Kidney (tissue), 14 donors: ENCODE measurements around the gene CACNA1F. TPM values are rescaled to one million over a fixed set of nuclear protein-coding genes. Genes with fewer than 3 reads are reported as not detected.

Experiments used
- DNase-seq, 5 donors: peaks; one replicate each; pipeline ENCODE4 v3.0.0-alpha.2; 2013 to 2020
- FAIRE-seq: peaks from 2 replicates; lab custom pipeline; 2012; peaks lifted over from hg19 to GRCh38; lab: Jason Lieb, UNC
- H3K27ac ChIP-seq, 2 donors: one replicate each; pipeline ENCODE4 v1.7.0; 2013; ENCODE audit warnings: low read depth in 2 of 2, low read length in 2 of 2, inconsistent platforms in 1 of 2
- H3K27me3 ChIP-seq: one replicate; pipeline ENCODE4 v1.7.1; 2013; ENCODE audit warnings: low read length, inconsistent platforms; ENCODE audit not compliant: control insufficient read depth, insufficient read depth
- H3K36me3 ChIP-seq, 3 donors: one replicate each; pipeline versions ENCODE4 v1.7.0 to v1.7.1; 2013; ENCODE audit warnings: low read length in 3 of 3, control low read depth in 1 of 3, inconsistent platforms in 1 of 3; ENCODE audit not compliant: insufficient read depth in 3 of 3, control insufficient read depth in 2 of 3
- H3K4me1 ChIP-seq, 3 donors: one replicate each; pipeline versions ENCODE4 v1.7.0 to v1.7.1; 2013; ENCODE audit warnings: low read length in 3 of 3, inconsistent platforms in 1 of 3, low read depth in 1 of 3; ENCODE audit not compliant: control insufficient read depth in 2 of 3, insufficient read depth in 2 of 3
- H3K4me3 ChIP-seq, 3 donors: one replicate each; pipeline versions ENCODE4 v1.7.0 to v1.8.1; 2013; ENCODE audit warnings: low read length in 3 of 3, control low read depth in 1 of 3, inconsistent platforms in 1 of 3
- H3K9ac ChIP-seq, 3 donors: one replicate each; pipeline versions ENCODE4 v1.7.0 to v1.7.1; 2013; ENCODE audit warnings: low read length in 3 of 3, control low read depth in 1 of 3, inconsistent platforms in 1 of 3
- H3K9me3 ChIP-seq, 3 donors: one replicate each; pipeline versions ENCODE4 v1.7.0 to v1.7.1; 2013; ENCODE audit warnings: low read length in 3 of 3, control low read depth in 1 of 3, inconsistent platforms in 1 of 3; ENCODE audit not compliant: control insufficient read depth in 2 of 3, insufficient read depth in 1 of 3
- intact Hi-C: fragments of 100-400 bp; cut with DNase I; formaldehyde crosslinking; loops from one replicate; pipeline ENCODE4 v1.11.1; 2022
- polyA plus RNA-seq: library from polyadenylated mRNA; stranded (reverse); fragments of 350-450 nt; fragmentation: Illumina TruSeq; extraction: RNeasy Lipid Tissue Mini Kit (QIAGEN cat#74804); gene quantifications from one replicate; pipeline ENCODE4 v1.2.3, GENCODE V29; 2014; ENCODE audit warnings: low read depth, low replicate concordance; ENCODE audit not compliant: insufficient read depth
- total RNA-seq: library from RNA; stranded (reverse); fragmentation: NEBNext Ultra II Directional; extraction: Animal tissue kit (Norgen Biotek cat#: 25700); gene quantifications from one replicate; pipeline ENCODE4 v1.2.1, GENCODE V29; 2021
- TF ChIP-seq, protein P1 (sequence below): IDR thresholded peaks from 3 replicates; pipeline ENCODE4 v1.5.1; 2012; ENCODE audit warnings: mild to moderate bottlenecking, moderate library complexity, borderline replicate concordance; ENCODE audit not compliant: insufficient read depth; ENCODE audit errors: extremely low read depth
- donor health status: control.
- donor health status: control.
- donor health status: control.
- donor health status: control.
- donor health status: control.
- donor health status: DM: yes; HTN: yes; CAD: no.
- donor health status: Normal renal cell carcinoma (clear cell type).

CACNA1F gene
- total and polyA plus RNA-seq, 2 donors from 2014 or later: 0.15 to 0.25 TPM

DNA sequence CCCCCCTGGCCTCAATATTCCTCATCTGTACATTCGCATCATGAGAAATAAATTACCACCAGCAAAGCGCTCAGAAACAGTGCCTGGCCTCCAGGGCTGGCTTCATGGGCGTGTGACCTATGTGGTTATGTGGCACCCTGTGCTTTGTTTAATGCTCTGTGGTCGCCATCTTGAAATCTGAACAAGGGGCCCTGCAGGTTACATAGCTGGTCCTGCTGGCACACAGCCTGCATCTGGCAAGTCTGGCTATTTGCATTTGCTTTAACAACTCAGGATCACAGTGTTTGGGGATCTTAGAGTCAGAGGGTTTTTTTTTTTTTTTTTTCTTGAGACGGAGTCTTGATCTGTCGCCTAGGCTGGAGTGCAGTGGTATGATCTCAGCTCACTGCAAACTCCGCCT is 21.5 kb upstream of the CACNA1F start:
- DNase-seq (peak in 1 of 5 donors; percentile 7), FAIRE-seq (no peak)

DNA sequence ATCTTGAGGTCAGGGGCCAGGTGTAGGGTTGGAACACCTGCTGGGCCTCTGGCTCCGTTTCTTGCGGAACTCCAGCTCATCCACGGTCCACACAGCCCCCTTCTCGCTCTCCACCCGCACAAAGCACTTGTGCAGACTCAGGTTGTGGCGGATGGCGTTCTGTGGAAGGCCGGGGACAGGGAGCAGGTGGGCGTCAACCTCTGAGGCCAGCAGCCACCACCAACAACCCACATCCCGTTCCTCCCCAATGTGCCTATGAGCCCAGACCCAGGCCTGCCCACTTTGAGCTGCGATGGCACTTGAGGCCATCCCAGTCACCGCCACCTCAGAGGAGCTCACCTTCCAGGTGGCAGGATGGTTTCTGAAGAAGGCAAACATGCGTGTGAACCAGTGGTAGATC is 18.2 kb upstream of the CACNA1F start:
- peaks cover 0 to 4% (median 0%) of the 10 kb centered on the region in 3 donors for H3K36me3 ChIP-seq
- FAIRE-seq (no peak), DNase-seq (peak in 1 of 5 donors; percentile 36)
- intact Hi-C loops: no loop called here
- TF ChIP-seq, protein P1, sequence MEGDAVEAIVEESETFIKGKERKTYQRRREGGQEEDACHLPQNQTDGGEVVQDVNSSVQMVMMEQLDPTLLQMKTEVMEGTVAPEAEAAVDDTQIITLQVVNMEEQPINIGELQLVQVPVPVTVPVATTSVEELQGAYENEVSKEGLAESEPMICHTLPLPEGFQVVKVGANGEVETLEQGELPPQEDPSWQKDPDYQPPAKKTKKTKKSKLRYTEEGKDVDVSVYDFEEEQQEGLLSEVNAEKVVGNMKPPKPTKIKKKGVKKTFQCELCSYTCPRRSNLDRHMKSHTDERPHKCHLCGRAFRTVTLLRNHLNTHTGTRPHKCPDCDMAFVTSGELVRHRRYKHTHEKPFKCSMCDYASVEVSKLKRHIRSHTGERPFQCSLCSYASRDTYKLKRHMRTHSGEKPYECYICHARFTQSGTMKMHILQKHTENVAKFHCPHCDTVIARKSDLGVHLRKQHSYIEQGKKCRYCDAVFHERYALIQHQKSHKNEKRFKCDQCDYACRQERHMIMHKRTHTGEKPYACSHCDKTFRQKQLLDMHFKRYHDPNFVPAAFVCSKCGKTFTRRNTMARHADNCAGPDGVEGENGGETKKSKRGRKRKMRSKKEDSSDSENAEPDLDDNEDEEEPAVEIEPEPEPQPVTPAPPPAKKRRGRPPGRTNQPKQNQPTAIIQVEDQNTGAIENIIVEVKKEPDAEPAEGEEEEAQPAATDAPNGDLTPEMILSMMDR: no peak
- no peaks in the 10 kb centered on the region for H3K9me3 ChIP-seq
- H3K27ac ChIP-seq: no peak overlapping the region
- no peak overlapping the region for H3K4me3 ChIP-seq
- no peaks in the 10 kb centered on the region for H3K27me3 ChIP-seq
- no peaks in the 10 kb centered on the region for H3K4me1 ChIP-seq
- no peak overlapping the region for H3K9ac ChIP-seq

More for the DNA sequence above, 21.5 kb upstream of the CACNA1F start:
- Histone ChIP-seq H3K9me3 (no peaks in the 10 kb centered on the region), H3K4me1 (no peaks in the 10 kb centered on the region), H3K27me3 (no peaks in the 10 kb centered on the region), H3K4me3 (no peak overlapping the region), H3K27ac (no peak overlapping the region), H3K36me3 (no peaks in the 10 kb centered on the region), H3K9ac (no peak overlapping the region)
- TF ChIP-seq, protein P1: no peak
- intact Hi-C loops: no loop called here

DNA sequence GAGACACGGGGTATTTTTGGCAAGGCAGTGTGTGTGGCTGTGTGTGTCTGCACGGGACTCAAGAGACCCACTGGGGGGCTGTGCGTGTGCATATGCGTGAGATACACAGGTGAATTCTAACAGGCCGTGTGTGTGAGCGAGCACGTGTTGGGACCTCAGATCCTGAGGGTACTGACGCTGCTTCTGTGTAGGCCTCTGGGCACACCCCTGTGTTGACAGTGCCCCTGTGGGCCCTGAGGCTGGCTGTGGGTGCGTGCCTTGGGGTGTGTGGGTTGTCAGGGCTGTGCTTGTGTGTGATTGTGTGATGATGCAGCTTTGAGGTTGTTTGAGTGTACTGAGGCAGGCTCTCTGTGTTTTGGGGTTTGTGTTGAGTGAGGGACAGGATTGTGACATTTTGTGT is 17.4 kb upstream of the CACNA1F start:
- H3K27ac ChIP-seq: no peak overlapping the region
- TF ChIP-seq, protein P1: no peak
- no peaks in the 10 kb centered on the region for H3K27me3 ChIP-seq
- peaks cover 0 to 4% (median 0%) of the 10 kb centered on the region in 3 donors for H3K36me3 ChIP-seq
- FAIRE-seq (no peak), DNase-seq (peak in 1 of 5 donors; percentile 51)
- no peak overlapping the region for H3K4me3 ChIP-seq
- no peaks in the 10 kb centered on the region for H3K4me1 ChIP-seq
- H3K9me3 ChIP-seq: no peaks in the 10 kb centered on the region
- intact Hi-C loops: no loop called here
- H3K9ac ChIP-seq: no peak overlapping the region

DNA sequence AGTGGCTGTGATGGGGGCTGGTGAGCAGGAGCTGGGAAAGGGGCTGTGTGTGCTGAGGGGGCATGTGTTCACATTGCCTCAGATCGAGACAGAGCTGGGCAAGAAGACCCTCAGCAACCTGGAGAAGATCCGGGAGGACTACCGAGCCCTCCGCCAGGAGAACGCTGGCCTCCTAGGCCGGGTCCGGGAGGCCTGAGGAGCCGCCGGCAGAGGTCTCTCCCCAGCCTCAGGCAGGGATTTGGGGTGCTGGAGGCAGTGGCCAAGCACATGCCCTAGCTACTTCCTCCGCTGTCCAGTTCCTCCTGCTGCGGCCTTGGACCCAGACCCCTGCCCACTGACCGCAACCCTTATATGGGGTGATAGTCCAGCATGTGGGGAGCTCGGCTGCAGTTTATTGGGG is 16.9 kb upstream of the CACNA1F start:
- no peaks in the 10 kb centered on the region for H3K9me3 ChIP-seq
- H3K4me3 ChIP-seq: no peak overlapping the region
- H3K27me3 ChIP-seq: no peaks in the 10 kb centered on the region
- no peaks in the 10 kb centered on the region for H3K4me1 ChIP-seq
- intact Hi-C loops: no loop called here
- H3K9ac ChIP-seq: no peak overlapping the region
- TF ChIP-seq, protein P1: no peak
- H3K36me3 ChIP-seq: peaks cover 0 to 4% (median 0%) of the 10 kb centered on the region in 3 donors
- FAIRE-seq: no peak
- no peak overlapping the region for H3K27ac ChIP-seq
- peak in 1 of 5 donors; percentile 53 for DNase-seq
